ENCODE measurements around the gene POLRMT.

- TF ChIP-seq, protein P1, sequence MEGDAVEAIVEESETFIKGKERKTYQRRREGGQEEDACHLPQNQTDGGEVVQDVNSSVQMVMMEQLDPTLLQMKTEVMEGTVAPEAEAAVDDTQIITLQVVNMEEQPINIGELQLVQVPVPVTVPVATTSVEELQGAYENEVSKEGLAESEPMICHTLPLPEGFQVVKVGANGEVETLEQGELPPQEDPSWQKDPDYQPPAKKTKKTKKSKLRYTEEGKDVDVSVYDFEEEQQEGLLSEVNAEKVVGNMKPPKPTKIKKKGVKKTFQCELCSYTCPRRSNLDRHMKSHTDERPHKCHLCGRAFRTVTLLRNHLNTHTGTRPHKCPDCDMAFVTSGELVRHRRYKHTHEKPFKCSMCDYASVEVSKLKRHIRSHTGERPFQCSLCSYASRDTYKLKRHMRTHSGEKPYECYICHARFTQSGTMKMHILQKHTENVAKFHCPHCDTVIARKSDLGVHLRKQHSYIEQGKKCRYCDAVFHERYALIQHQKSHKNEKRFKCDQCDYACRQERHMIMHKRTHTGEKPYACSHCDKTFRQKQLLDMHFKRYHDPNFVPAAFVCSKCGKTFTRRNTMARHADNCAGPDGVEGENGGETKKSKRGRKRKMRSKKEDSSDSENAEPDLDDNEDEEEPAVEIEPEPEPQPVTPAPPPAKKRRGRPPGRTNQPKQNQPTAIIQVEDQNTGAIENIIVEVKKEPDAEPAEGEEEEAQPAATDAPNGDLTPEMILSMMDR (IDR thresholded peaks at IDR 0.05; ENCODE audit: insufficient read depth, low read depth, low read length), result no peak
- TF ChIP-seq EZH2 (IDR thresholded peaks at IDR 0.05; ENCODE audit: insufficient read depth, low read length), result no peak
Observed at GRCh38 chr19:662962-663681, 29.8 kb upstream of the POLRMT start, which contains the start of gene RNF126.

All from astrocyte (in vitro differentiated cells and primary cell).